HepG2 (cell line): ENCODE data around the gene PARD3. TPM values are rescaled to one million over a fixed set of nuclear protein-coding genes. Genes with fewer than 3 reads are reported as not detected.

ENCODE experiments used
- BCL6 ChIP-seq: IDR thresholded peaks from 2 replicates; pipeline ENCODE4 v1.6.1; 2016; ENCODE audit warnings: missing genetic modification reagents, missing compliant biosample characterization
- HES4 ChIP-seq: sonication (generic); formaldehyde crosslinking; IDR thresholded peaks from 2 replicates; pipeline ENCODE4 v1.9.0; 2021; ENCODE audit warnings: mild to moderate bottlenecking, missing genetic modification reagents, borderline replicate concordance
- HOXA9 ChIP-seq: sonication (generic); formaldehyde crosslinking; IDR thresholded peaks from 2 replicates; pipeline ENCODE4 v1.8.1; 2022; ENCODE audit warnings: missing genetic modification reagents, mild to moderate bottlenecking, moderate library complexity, borderline replicate concordance
- HOXD1 ChIP-seq: sonication (generic); formaldehyde crosslinking; IDR thresholded peaks from 2 replicates; pipeline ENCODE4 v1.5.0; 2020; ENCODE audit warnings: missing genetic modification reagents
- KLF12 ChIP-seq: sonication (generic); formaldehyde crosslinking; IDR thresholded peaks from 2 replicates; pipeline ENCODE4 v1.4.0; 2020; ENCODE audit warnings: missing genetic modification reagents, borderline replicate concordance
- NFE2L2 ChIP-seq: fragments of 150-350 bp; IDR thresholded peaks from 2 replicates; pipeline ENCODE4 v1.6.1; 2014; ENCODE audit warnings: low read length
- PPARG ChIP-seq: conservative IDR thresholded peaks from 2 replicates; pipeline ENCODE4 v1.6.1; 2016; ENCODE audit warnings: missing biosample characterization, missing genetic modification reagents
- SOX6 ChIP-seq, 2 experiments: fragments of 450-650 bp in 1 of 2; sonication (generic) in 1 of 2; formaldehyde crosslinking in 1 of 2; IDR thresholded peaks; 2 replicates each; pipeline versions ENCODE4 v1.4.0 to v1.6.1; 2017 to 2020; ENCODE audit warnings: antibody characterized with exemption in 1 of 2, mild to moderate bottlenecking in 1 of 2, missing genetic modification reagents in 1 of 2
- TBP ChIP-seq: sonication (generic); formaldehyde crosslinking; IDR thresholded peaks from 2 replicates; pipeline ENCODE4 v1.5.0; 2020; ENCODE audit warnings: missing genetic modification reagents
- ZBTB8A ChIP-seq: sonication (generic); formaldehyde crosslinking; IDR thresholded peaks from 2 replicates; pipeline ENCODE4 v1.4.0; 2020; ENCODE audit warnings: mild to moderate bottlenecking, low read depth, missing genetic modification reagents, borderline replicate concordance
- ZMYM2 ChIP-seq: sonication (generic); formaldehyde crosslinking; IDR thresholded peaks from 2 replicates; pipeline ENCODE4 v1.8.0; 2022; ENCODE audit warnings: mild to moderate bottlenecking, missing genetic modification reagents
- ZNF12 ChIP-seq: sonication (generic); formaldehyde crosslinking; IDR thresholded peaks from 2 replicates; pipeline ENCODE4 v1.5.0; 2020; ENCODE audit warnings: missing genetic modification reagents
- ZNF121 ChIP-seq: sonication (generic); formaldehyde crosslinking; IDR thresholded peaks from 2 replicates; pipeline ENCODE4 v1.5.0; 2020; ENCODE audit warnings: mild to moderate bottlenecking, missing genetic modification reagents
- ZNF354B ChIP-seq: sonication (generic); formaldehyde crosslinking; IDR thresholded peaks from 2 replicates; pipeline ENCODE4 v1.8.0; 2022; ENCODE audit warnings: mild to moderate bottlenecking, missing genetic modification reagents
- ZNF431 ChIP-seq: sonication (generic); formaldehyde crosslinking; IDR thresholded peaks from 2 replicates; pipeline ENCODE4 v1.9.0; 2022; ENCODE audit warnings: missing genetic modification reagents, low read depth, mild to moderate bottlenecking, borderline replicate concordance
- ZNF83 ChIP-seq: sonication (generic); formaldehyde crosslinking; IDR thresholded peaks from 2 replicates; pipeline ENCODE4 v1.4.0; 2020; ENCODE audit warnings: missing genetic modification reagents, mild to moderate bottlenecking, borderline replicate concordance
- ZSCAN29 ChIP-seq: sonication (generic); formaldehyde crosslinking; conservative IDR thresholded peaks from 2 replicates; pipeline ENCODE4 v1.4.0; 2020; ENCODE audit warnings: mild to moderate bottlenecking, missing genetic modification reagents
- polyA plus RNA-seq, 8 experiments: library from polyadenylated mRNA; depleted of rRNA in 3 of 8; stranded (reverse) in 7 of 8; unstranded in 1 of 8; fragments of >200 nt; fragmentation: Illumina TruSeq in 4 of 8; extraction: Trizol in 4 of 8; gene quantifications; 2 replicates each; pipeline versions ENCODE4 v1.2.1 to v1.2.3, GENCODE V29; 2011 to 2016; ENCODE audit warnings: low read depth in 4 of 8, missing spikeins in 1 of 8, mixed read lengths in 1 of 8; ENCODE audit not compliant: insufficient read depth in 1 of 8
- total RNA-seq, 5 experiments: library from RNA; depleted of rRNA; stranded (reverse); fragments of >200 nt; fragmentation: Illumina TruSeq; extraction: Trizol; gene quantifications; 2 replicates each; pipeline ENCODE4 v1.2.3, GENCODE V29; 2016; ENCODE audit warnings: low read depth in 1 of 5
- TF ChIP-seq, protein P1 (sequence below): sonication (generic); formaldehyde crosslinking; IDR thresholded peaks from 2 replicates; pipeline ENCODE4 v1.4.0; 2020; ENCODE audit warnings: missing genetic modification reagents, mild to moderate bottlenecking, borderline replicate concordance
- TF ChIP-seq, protein P2 (sequence below): IDR thresholded peaks from 2 replicates; pipeline ENCODE4 v1.6.1; 2016; ENCODE audit warnings: missing genetic modification reagents, missing compliant biosample characterization
- TF ChIP-seq, protein P3 (sequence below): sonication (generic); formaldehyde crosslinking; IDR thresholded peaks from 2 replicates; pipeline ENCODE4 v1.4.0; 2020; ENCODE audit warnings: missing genetic modification reagents, borderline replicate concordance

PARD3 gene
- total and polyA plus RNA-seq, 2 of the 13 experiments (the other 11 are each of a cell fraction or from before 2014, with no cell fraction given) = 40.9 to 60.0 TPM

DNA sequence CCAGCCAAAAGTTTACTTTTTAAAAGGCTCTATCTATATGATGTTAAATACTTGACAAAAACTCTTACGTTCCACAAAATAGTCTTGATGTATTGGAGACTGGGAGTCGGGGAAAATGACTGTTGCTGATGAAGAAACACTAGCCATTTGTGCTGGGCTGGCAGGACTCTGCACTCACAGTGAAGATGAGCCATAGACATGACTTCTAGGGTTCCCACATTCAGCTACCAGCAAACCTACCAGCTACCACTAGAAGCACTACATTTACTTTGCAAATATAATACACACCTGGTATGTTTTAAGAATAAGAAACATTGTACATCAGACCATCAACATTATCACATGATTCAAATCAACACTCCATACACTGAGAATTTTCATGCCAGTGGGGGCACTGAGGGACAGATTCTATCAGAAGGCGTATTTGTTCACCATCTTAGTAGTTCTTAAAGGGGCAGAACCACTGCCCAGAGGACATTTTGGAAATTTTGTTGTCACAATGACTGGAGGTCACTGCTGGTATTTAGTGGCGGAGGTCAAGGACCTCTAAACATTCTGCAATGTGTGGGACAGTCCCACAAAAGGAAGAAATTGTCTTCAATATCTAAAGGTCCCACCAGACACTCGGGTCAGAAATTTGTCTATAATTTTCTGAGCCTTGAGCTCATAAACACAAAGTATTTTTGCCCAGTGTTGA, 52.3 kb downstream of the PARD3 start (continued):
- TF ChIP-seq, protein P1, sequence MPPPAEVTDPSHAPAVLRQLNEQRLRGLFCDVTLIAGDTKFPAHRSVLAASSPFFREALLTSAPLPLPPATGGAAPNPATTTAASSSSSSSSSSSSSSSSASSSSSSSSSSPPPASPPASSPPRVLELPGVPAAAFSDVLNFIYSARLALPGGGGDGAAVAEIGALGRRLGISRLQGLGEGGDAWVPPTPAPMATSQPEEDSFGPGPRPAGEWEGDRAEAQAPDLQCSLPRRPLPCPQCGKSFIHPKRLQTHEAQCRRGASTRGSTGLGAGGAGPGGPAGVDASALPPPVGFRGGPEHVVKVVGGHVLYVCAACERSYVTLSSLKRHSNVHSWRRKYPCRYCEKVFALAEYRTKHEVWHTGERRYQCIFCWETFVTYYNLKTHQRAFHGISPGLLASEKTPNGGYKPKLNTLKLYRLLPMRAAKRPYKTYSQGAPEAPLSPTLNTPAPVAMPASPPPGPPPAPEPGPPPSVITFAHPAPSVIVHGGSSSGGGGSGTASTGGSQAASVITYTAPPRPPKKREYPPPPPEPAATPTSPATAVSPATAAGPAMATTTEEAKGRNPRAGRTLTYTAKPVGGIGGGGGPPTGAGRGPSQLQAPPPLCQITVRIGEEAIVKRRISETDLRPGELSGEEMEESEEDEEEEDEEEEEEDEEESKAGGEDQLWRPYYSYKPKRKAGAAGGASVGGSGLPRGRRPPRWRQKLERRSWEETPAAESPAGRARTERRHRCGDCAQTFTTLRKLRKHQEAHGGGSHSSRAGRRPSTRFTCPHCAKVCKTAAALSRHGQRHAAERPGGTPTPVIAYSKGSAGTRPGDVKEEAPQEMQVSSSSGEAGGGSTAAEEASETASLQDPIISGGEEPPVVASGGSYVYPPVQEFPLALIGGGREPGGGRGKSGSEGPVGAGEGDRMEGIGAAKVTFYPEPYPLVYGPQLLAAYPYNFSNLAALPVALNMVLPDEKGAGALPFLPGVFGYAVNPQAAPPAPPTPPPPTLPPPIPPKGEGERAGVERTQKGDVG (CRISPR knock-in tag) = no peak
- TF ChIP-seq TBP (CRISPR knock-in tag) (no peak), ZBTB8A (CRISPR knock-in tag) (no peak), ZMYM2 (no peak), KLF12 (CRISPR knock-in tag) (no peak), NFE2L2 (no peak), ZNF354B (CRISPR knock-in tag) (no peak), ZNF121 (CRISPR knock-in tag) (0 out of 2 replicates have a peak, but pooled peaks have one; percentile 4), HES4 (CRISPR knock-in tag) (no peak), HOXA9 (no peak), HOXD1 (CRISPR knock-in tag) (no peak), ZSCAN29 (CRISPR knock-in tag) (no peak), ZNF431 (CRISPR knock-in tag) (no peak), ZNF83 (no peak), PPARG (CRISPR knock-in tag) (peak; percentile 41; the same call in 1 of the 2 replicates), SOX6 (IDR thresholded peaks at IDR 0.05) (no peak), SOX6 (CRISPR knock-in tag; IDR thresholded peaks at IDR 0.05) (peak; percentile 27; the same call in 1 of the 2 replicates), BCL6 (CRISPR knock-in tag) (peak; percentile 72), ZNF12 (no peak)
- TF ChIP-seq, protein P2, sequence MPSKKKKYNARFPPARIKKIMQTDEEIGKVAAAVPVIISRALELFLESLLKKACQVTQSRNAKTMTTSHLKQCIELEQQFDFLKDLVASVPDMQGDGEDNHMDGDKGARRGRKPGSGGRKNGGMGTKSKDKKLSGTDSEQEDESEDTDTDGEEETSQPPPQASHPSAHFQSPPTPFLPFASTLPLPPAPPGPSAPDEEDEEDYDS (CRISPR knock-in tag) = no peak
- TF ChIP-seq, protein P3, sequence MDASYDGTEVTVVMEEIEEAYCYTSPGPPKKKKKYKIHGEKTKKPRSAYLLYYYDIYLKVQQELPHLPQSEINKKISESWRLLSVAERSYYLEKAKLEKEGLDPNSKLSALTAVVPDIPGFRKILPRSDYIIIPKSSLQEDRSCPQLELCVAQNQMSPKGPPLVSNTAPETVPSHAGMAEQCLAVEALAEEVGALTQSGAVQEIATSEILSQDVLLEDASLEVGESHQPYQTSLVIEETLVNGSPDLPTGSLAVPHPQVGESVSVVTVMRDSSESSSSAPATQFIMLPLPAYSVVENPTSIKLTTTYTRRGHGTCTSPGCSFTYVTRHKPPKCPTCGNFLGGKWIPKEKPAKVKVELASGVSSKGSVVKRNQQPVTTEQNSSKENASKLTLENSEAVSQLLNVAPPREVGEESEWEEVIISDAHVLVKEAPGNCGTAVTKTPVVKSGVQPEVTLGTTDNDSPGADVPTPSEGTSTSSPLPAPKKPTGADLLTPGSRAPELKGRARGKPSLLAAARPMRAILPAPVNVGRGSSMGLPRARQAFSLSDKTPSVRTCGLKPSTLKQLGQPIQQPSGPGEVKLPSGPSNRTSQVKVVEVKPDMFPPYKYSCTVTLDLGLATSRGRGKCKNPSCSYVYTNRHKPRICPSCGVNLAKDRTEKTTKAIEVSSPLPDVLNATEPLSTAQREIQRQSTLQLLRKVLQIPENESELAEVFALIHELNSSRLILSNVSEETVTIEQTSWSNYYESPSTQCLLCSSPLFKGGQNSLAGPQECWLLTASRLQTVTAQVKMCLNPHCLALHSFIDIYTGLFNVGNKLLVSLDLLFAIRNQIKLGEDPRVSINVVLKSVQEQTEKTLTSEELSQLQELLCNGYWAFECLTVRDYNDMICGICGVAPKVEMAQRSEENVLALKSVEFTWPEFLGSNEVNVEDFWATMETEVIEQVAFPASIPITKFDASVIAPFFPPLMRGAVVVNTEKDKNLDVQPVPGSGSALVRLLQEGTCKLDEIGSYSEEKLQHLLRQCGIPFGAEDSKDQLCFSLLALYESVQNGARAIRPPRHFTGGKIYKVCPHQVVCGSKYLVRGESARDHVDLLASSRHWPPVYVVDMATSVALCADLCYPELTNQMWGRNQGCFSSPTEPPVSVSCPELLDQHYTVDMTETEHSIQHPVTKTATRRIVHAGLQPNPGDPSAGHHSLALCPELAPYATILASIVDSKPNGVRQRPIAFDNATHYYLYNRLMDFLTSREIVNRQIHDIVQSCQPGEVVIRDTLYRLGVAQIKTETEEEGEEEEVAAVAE (CRISPR knock-in tag) = no peak
